Right ventricle myocardium superior (tissue), 1 donor: ENCODE data around the gene ADAMTSL4. TPM values are rescaled to one million over a fixed set of nuclear protein-coding genes. Genes with fewer than 3 reads are reported as not detected.

Experiments
- ATAC-seq: fragments of 200-7000 bp; cut with Tn5 transposase; one replicate; pipeline ENCODE4 v1.9.1; 2020; ENCODE audit warnings: mild to moderate bottlenecking; ENCODE audit not compliant: poor library complexity
- DNase-seq: peaks from one replicate; pipeline ENCODE4 v3.0.0-alpha.2; 2020
- intact Hi-C: fragments of 100-400 bp; cut with DNase I; formaldehyde crosslinking; loops from one replicate; pipeline ENCODE4 v1.11.2; 2022
- microRNA-seq: library from miRNA; unstranded; fragments of <30 nt; microRNA quantifications from one replicate; pipeline ENCODE4 v1.2.0, GENCODE V29; 2020
- total RNA-seq: library from RNA; stranded (reverse); fragmentation: NEBNext Ultra II Directional; extraction: Animal tissue kit (Norgen Biotek cat#: 25700); gene quantifications from one replicate; pipeline ENCODE4 v1.2.1, GENCODE V29; 2021
- donor health status: DM: no; HTN: yes; CAD: no; lungs with severe emphysema.

ADAMTSL4 gene
- total RNA-seq, 1 donor from 2014 or later: 64.4 TPM

DNA sequence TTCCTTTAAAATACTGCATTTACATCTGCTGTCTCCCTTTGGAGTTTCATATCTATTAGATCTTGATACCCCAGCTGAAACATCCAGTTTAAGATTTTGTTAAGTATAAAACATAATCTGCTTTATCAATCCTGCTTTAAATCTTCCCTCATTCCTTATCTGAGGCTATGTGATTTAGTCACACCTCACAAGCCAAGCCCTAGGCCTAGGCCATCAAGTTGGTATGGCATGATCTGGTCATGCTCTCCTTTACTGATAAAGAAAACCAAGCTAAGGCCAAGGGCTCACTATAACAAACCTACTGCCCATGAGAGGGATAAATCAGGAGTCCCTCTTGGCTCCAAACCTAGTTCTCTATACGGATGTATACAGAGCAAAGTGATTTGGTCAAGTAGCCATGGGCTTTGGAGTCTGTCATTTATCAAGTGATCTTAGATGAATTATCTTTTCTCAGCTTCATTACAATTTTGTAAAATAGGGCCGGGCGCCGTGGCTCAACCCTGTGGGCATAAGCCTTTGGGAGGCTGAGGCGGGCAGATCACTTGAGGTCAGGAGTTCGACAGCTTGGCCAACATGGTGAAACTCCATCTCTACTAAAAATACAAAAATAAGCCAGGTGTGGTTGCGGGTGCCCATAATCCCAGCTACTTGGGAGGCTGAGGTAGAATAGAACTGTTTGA, 57.4 kb downstream of the ADAMTSL4 start:
- no peak for ATAC-seq
- intact Hi-C loops: no loop called here
- DNase-seq: no peak

DNA sequence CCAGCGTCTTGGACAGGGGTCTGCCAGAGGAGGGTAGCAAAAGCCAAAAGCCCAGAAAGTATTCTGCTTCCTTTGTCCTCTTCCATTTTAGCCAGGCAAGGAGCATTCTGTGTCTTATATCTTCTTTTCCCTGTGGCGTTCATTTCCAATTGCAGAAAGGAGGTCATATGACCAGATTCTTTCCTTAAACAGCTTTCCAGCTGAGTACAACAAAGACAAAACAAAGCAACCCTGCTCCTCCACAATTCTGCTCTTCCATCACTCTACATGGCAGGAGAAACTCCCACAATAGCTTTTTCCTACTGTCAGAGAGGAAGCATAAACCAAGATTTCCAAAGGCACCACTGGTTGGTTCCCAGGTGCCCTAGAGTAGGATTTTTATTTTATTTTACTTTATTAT, 60.5 kb downstream of the ADAMTSL4 start:
- ATAC-seq: no peak
- intact Hi-C loops: no loop called here
- DNase-seq: no peak

Small RNA genes lying within 50 kb of the gene (microRNA-seq; reads per million reads assigned to microRNA genes)
- not detected for gene MIR4257

Other genes with a start within 250 kb of the ADAMTSL4 start
- 18.0 TPM for gene PRPF3, start 227.9 kb upstream of the ADAMTSL4 start, total RNA-seq
- gene RPRD2, start 185.3 kb upstream of the ADAMTSL4 start, total RNA-seq: 20.8 TPM
- gene TARS2, start 62.0 kb upstream of the ADAMTSL4 start, total RNA-seq: 28.0 TPM
- gene ECM1, start 41.3 kb upstream of the ADAMTSL4 start, total RNA-seq: 16.7 TPM
- not detected for gene FALEC, start 33.7 kb upstream of the ADAMTSL4 start, total RNA-seq
- 85.9 TPM for gene MCL1, start 30.2 kb downstream of the ADAMTSL4 start, total RNA-seq
- gene ENSA, start 80.2 kb downstream of the ADAMTSL4 start, total RNA-seq: 108 TPM
- gene GOLPH3L, start 147.7 kb downstream of the ADAMTSL4 start, total RNA-seq: 15.2 TPM
- gene HORMAD1, start 171.5 kb downstream of the ADAMTSL4 start, total RNA-seq: not detected
- 34.9 TPM for gene CTSS, start 216.4 kb downstream of the ADAMTSL4 start, total RNA-seq